GM19043 (cell line): ENCODE results near the gene KRT222.
A peak's percentile ranks its signal among the peaks of the same experiment; 100 is the strongest.

Experiments used
- ATAC-seq: cut with Tn5 transposase; IDR thresholded peaks from one replicate; pipeline ENCODE4 v1.9.1; 2021; ENCODE audit warnings: low read depth; ENCODE audit not compliant: unreplicated experiment

KRT222 gene

GRCh38 chr17:40616592-40616991, 48.4 kb downstream of the KRT222 start:
- no peak for ATAC-seq

DNA sequence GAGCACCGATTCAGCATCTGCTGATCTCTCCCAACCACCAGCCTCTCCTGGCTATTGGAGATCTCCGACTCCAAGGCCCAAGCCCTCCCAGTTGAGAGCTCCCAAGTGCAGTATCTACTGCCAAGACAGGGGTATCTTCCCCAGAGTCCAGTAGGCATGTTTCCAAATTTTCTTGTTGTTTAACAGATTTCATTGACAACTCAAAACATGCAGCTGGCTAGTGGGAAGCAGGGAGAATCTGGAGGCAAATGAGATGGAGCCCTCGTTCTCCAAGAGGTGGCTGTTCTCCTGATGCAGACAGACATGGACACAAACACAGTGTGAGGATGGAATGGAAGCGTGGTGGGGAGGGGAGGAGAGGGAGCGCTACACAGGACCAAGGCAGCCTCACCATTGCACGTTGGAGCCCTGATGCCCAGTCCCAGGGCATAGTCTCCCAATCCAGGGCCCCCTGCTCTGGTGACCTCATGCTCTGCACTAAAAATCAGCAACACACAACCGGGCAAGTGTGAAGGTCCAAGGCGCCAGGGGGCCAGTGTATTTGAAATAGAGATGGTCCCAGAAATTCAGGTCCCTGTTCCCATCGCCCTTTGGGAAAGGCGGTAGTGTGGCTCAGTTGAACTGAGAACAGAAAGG, 49.0 kb downstream of the KRT222 start:
- no peak for ATAC-seq

GRCh38 chr17:40615068-40615840, 49.7 kb downstream of the KRT222 start:
- ATAC-seq = peak; percentile 40

GRCh38 chr17:40614431-40615067, 50.4 kb downstream of the KRT222 start:
- ATAC-seq = no peak

DNA sequence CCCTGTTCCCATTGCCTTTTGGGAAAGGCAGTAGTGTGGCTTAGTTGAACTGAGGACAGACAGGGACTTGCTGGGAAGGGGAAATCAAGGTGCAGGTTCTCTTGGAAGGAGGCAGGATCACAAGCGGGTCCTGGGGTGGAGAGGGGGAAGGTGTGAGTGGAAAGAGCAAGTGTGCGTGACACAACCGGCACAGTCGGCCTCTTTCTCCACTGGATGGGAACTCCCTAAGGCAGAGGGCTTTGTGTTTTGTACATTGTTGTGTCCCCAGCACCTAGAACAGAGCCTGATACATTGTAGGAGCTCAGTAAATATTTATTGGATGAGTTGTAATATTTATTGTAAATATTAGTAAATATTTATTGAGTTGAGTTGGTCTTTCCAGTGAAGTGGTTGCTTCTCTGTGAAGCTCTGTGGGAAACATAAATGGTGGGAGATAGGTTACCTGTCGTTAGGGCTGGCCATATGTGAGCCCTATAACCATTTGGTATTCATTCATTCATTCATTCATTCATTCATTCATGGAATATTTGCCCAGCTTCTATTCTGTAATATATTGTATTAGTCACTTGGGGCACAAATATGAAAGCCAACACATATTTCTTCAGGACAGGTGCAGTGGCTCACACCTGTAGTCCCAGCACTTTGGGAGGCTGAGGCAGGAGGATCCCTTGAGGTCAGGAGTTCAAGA, 51.4 kb downstream of the KRT222 start:
- no peak for ATAC-seq

DNA sequence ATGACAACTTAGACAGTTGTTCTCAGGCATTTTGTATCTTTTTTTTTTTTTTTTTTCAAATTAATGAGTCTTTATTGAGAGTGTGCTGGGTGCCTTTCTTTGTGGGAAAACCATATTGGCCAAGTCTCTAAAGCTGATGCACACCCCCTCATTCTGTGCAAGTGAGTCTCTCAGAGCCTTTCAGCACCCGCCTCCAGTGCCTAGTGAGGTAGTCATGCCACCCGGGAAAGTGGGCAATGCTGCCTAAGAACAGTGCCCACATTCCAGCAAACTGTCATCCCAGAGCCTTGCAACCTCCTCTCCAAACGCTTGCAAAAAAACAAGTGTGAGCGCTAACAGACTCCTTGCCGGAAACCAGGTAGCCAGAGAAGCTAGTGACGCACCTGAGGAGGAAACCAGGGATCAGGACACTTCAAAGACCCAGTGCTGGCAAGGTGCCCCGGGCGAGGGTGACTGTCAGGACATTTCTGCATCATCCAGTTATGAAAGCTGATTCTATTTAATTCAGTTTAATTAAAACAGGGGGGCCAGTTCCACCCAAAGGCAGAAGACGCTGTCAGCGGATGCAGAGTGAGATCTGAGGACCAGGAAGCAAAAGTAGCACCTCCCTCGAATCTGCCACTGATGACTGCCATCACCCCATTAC, 52.3 kb downstream of the KRT222 start:
- no peak for ATAC-seq

DNA sequence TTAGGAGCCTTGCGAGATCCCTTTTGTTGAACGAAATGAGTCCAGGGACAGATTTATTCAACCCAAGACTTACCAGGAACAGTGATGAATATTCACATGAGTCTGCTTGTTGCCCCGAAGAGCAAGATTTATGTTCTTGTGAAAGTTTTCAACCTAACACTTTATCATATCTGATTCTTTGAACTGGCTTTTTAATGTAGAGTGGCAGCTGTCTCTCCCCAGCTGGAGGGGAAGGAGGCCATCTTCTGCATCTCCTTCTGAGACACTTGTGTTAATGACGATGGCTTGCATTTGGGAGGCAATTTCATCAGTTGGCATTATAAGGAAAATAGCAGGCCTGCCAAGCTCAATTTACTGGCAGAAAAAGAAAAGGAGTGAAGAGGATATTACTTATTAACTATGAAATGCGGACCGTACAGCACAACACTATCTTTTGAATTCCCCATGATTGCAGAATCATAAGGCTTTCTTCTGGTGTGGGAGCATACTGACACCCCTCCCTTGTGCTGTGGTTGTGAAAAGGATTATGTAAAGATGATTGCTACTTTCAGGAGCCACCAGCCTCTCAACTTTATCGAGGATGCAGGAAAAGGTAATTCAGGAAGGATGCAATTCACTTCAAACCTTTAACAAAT, 53.0 kb downstream of the KRT222 start:
- ATAC-seq = no peak

DNA sequence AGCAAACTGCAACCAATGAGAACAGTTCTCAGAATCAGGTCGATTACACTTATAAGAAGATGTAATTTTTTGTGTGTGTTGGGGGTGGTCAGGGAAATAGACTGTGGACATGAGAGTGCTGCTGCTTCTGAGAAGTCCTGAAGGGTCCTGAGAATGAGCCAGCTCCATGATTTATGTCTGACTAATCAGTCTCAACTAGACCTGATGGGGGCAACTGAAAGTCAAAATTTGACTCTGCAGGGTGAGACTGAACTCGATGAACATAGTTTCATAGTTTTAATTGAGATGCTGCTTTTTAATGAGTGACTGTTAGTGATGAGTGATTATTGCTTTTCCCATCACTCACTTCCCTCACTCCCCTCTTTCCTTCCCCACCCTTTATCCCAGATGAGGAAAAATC, 54.6 kb downstream of the KRT222 start:
- ATAC-seq = no peak

GRCh38 chr17:40608061-40608581, 56.9 kb downstream of the KRT222 start:
- ATAC-seq = no peak

DNA sequence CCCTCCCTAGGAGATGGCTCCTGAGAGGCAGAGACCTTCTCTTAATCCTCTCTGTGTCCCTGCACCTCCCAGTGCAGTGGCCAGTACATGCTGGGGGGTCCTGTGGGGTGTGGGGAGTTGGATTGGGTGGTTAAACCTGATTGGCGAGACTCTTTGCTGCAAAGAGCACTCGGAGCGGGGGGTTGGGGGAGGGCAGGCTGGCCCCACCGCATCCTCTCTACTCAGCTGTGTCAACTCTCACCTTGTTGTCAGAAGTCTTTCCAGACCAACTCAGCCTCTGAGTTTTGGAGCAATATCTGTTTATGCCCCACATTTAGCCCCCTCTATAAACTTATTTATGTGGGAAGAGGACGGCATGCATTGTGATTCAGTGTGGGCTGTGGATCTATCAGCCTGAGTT, 57.3 kb downstream of the KRT222 start:
- no peak for ATAC-seq

- ATAC-seq = no peak
Observed at GRCh38 chr17:40606548-40607353, 58.2 kb downstream of the KRT222 start.

DNA sequence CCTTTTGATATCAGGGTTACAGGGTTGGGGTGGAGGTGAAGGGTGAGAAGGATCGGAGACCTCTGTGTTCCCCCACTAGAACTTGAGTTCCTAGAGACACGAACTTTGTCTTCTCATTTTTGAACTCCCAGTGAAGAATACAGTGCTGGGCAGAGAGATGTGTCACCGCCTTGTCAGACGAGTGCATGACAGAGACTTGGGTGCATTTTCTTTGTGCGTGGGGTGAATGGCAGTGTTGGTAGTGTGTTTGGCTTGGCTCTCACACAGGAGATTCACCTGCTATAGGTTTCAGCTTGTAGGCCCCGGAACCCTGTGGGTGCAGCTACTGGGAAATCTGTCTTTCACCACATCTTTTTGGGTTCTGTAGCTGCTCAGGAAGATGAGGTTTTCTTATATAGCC, 59.7 kb downstream of the KRT222 start:
- ATAC-seq = no peak
